Measurements from ENCODE around the gene SCLY.
"Not testable (repeated sequence)": the region's sequence is repeated elsewhere in the genome, so short reads cannot be mapped to it uniquely, and the experiment has no call there.

Gene SCLY

GRCh38 chr2:238113611-238114010 is 52.8 kb downstream of the SCLY start:
- no peak for DNase-seq

- no peak for DNase-seq
These were observed 53.6 kb downstream of the SCLY start for GRCh38 chr2:238114331-238114841.

GRCh38 chr2:238114851-238115660 is 54.3 kb downstream of the SCLY start:
- DNase-seq, result no peak

- DNase-seq, result not testable (repeated sequence)
These were observed 54.9 kb downstream of the SCLY start for GRCh38 chr2:238115709-238116108.

GRCh38 chr2:238116298-238117198 is 55.7 kb downstream of the SCLY start:
- no peak for DNase-seq

- no peak for DNase-seq
These were observed 56.7 kb downstream of the SCLY start for GRCh38 chr2:238117199-238118154.

GRCh38 chr2:238119756-238120462 is 59.1 kb downstream of the SCLY start:
- no peak for DNase-seq

GRCh38 chr2:238120463-238121298 is 59.9 kb downstream of the SCLY start:
- peak; percentile 62 for DNase-seq

- no peak for DNase-seq
These were observed 60.9 kb downstream of the SCLY start for GRCh38 chr2:238121511-238122286.

GRCh38 chr2:238122287-238123217 is 61.8 kb downstream of the SCLY start:
- DNase-seq, result no peak

GRCh38 chr2:238123218-238123971 is 62.6 kb downstream of the SCLY start:
- no peak for DNase-seq

- DNase-seq, result no peak
These were observed 63.2 kb downstream of the SCLY start for GRCh38 chr2:238123991-238124470.

GRCh38 chr2:238124488-238125126 is 63.8 kb downstream of the SCLY start:
- DNase-seq, result no peak

- DNase-seq, result no peak
These were observed 64.5 kb downstream of the SCLY start for GRCh38 chr2:238125127-238125885.

GRCh38 chr2:238126338-238126737 is 65.5 kb downstream of the SCLY start:
- DNase-seq, result no peak

- DNase-seq, result no peak
These were observed 66.0 kb downstream of the SCLY start for GRCh38 chr2:238126775-238127164.
